NB4 (cell line): ENCODE data around the gene MAGI2.

Source experiments
- DNase-seq: peaks from one replicate; pipeline ENCODE4 v3.0.0; 2010; ENCODE audit warnings: low read depth
- H3K4me3 ChIP-seq: one replicate; pipeline ENCODE4 v1.5.1; 2011; ENCODE audit warnings: mild to moderate bottlenecking, low read depth, low read length, moderate library complexity
- CTCF ChIP-seq: IDR thresholded peaks from one replicate; pipeline ENCODE4 v1.5.1; 2012; ENCODE audit warnings: low read depth, low read length
- MAX ChIP-seq: IDR thresholded peaks from 2 replicates; pipeline ENCODE4 v1.6.1; 2011; ENCODE audit warnings: low read depth, low read length
- MYC ChIP-seq: IDR thresholded peaks from 2 replicates; pipeline ENCODE4 v1.6.1; 2011; ENCODE audit warnings: low read depth, low read length
- POLR2A ChIP-seq: IDR thresholded peaks from 2 replicates; pipeline ENCODE4 v1.6.1; 2011; ENCODE audit warnings: mild to moderate bottlenecking; ENCODE audit not compliant: insufficient read length; ENCODE audit errors: extremely low read depth

The MAGI2 gene

GRCh38 chr7:78842068-78842467, 611.4 kb downstream of the MAGI2 start:
- no peak for DNase-seq
- no peak overlapping the region for H3K4me3 ChIP-seq
- TF ChIP-seq MAX, result no peak
- TF ChIP-seq POLR2A, result no peak
- TF ChIP-seq CTCF, result no peak
- TF ChIP-seq MYC, result no peak

GRCh38 chr7:78835897-78836296, 617.6 kb downstream of the MAGI2 start:
- H3K4me3 ChIP-seq, result no peak overlapping the region
- no peak for DNase-seq
- TF ChIP-seq POLR2A (no peak), MYC (no peak), CTCF (no peak), MAX (no peak)

- no peak overlapping the region for H3K4me3 ChIP-seq
- DNase-seq, result no peak
- TF ChIP-seq MAX (no peak), MYC (no peak), POLR2A (no peak), CTCF (no peak)
These were observed 625.1 kb downstream of the MAGI2 start for GRCh38 chr7:78828317-78828716.

- DNase-seq, result no peak
- TF ChIP-seq MAX (no peak), CTCF (no peak), MYC (no peak), POLR2A (no peak)
- H3K4me3 ChIP-seq, result no peak overlapping the region
These were observed 649.9 kb downstream of the MAGI2 start for GRCh38 chr7:78803501-78804127.

GRCh38 chr7:78794101-78794500, 659.4 kb downstream of the MAGI2 start:
- TF ChIP-seq CTCF (no peak), MAX (no peak), MYC (no peak), POLR2A (no peak)
- no peak for DNase-seq
- no peak overlapping the region for H3K4me3 ChIP-seq

- TF ChIP-seq MYC (no peak), POLR2A (no peak), MAX (no peak), CTCF (no peak)
- no peak overlapping the region for H3K4me3 ChIP-seq
- DNase-seq, result no peak
These were observed 660.8 kb downstream of the MAGI2 start for GRCh38 chr7:78792624-78793023.
